Mucosa of rectum (tissue), 2 donors: ENCODE measurements around the gene CACNA2D1.

Experiments
- H3K27ac ChIP-seq, 2 donors: one replicate each; pipeline ENCODE4 v1.7.0; 2013; ENCODE audit warnings: inconsistent platforms in 2 of 2, low read depth in 2 of 2, low read length in 2 of 2
- H3K27me3 ChIP-seq, 2 donors: one replicate each; pipeline ENCODE4 v1.7.0; 2013; ENCODE audit warnings: low read length in 2 of 2; ENCODE audit not compliant: control insufficient read depth in 2 of 2, insufficient read depth in 2 of 2
- H3K36me3 ChIP-seq, 2 donors: one replicate each; pipeline ENCODE4 v1.7.0; 2013; ENCODE audit warnings: low read length in 2 of 2; ENCODE audit not compliant: control insufficient read depth in 2 of 2, insufficient read depth in 2 of 2
- H3K4me1 ChIP-seq, 2 donors: one replicate each; pipeline ENCODE4 v1.7.0; 2013; ENCODE audit warnings: low read length in 2 of 2, mild to moderate bottlenecking in 1 of 2; ENCODE audit not compliant: control insufficient read depth in 2 of 2, insufficient read depth in 2 of 2
- H3K4me3 ChIP-seq, 2 donors: one replicate each; pipeline ENCODE4 v1.7.0; 2013; ENCODE audit warnings: low read length in 2 of 2
- H3K9ac ChIP-seq, 2 donors: one replicate each; pipeline ENCODE4 v1.7.0; 2013; ENCODE audit warnings: low read length in 2 of 2, low read depth in 1 of 2, mild to moderate bottlenecking in 1 of 2
- H3K9me3 ChIP-seq, 2 donors: one replicate each; pipeline ENCODE4 v1.7.0; 2013; ENCODE audit warnings: low read length in 2 of 2; ENCODE audit not compliant: control insufficient read depth in 2 of 2
- donor health status: healthy.
- donor health status: Normal muscosa, but diverticular disease.

The CACNA2D1 gene

DNA sequence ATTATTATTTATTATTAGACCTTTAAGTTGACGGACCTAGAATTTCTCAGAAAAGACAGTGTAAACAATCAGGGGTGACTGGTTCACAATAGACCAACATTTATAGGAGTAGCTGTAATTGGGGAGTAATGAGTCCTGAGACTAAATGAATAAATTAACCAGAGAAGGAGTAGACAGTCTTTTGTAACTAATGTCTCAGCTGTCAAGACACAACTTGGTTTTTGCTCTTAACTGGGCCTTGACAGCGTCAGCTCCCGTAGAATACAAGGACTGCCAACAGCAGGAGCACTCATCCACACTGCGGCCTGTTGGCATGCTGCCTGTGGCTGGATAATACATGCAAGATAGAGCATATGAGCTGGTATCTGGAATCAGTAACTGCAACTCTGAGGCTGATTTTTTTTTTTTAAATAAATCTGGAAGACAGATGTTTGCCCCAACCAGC, 123.9 kb downstream of the CACNA2D1 start:
- H3K4me3 ChIP-seq = no peak overlapping the region
- H3K9me3 ChIP-seq = no peaks in the 10 kb centered on the region
- no peaks in the 10 kb centered on the region for H3K36me3 ChIP-seq
- no peak overlapping the region for H3K9ac ChIP-seq
- no peak overlapping the region for H3K27ac ChIP-seq
- no peaks in the 10 kb centered on the region for H3K27me3 ChIP-seq
- H3K4me1 ChIP-seq = no peaks in the 10 kb centered on the region

GRCh38 chr7:82318786-82319185, 124.8 kb downstream of the CACNA2D1 start:
- no peak overlapping the region for H3K4me3 ChIP-seq
- no peaks in the 10 kb centered on the region for H3K36me3 ChIP-seq
- no peaks in the 10 kb centered on the region for H3K4me1 ChIP-seq
- no peak overlapping the region for H3K9ac ChIP-seq
- no peak overlapping the region for H3K27ac ChIP-seq
- H3K9me3 ChIP-seq = no peaks in the 10 kb centered on the region
- H3K27me3 ChIP-seq = no peaks in the 10 kb centered on the region

GRCh38 chr7:82317760-82318159, 125.8 kb downstream of the CACNA2D1 start:
- H3K4me3 ChIP-seq = no peak overlapping the region
- no peaks in the 10 kb centered on the region for H3K9me3 ChIP-seq
- no peak overlapping the region for H3K9ac ChIP-seq
- no peak overlapping the region for H3K27ac ChIP-seq
- H3K36me3 ChIP-seq = no peaks in the 10 kb centered on the region
- H3K27me3 ChIP-seq = no peaks in the 10 kb centered on the region
- H3K4me1 ChIP-seq = no peaks in the 10 kb centered on the region

GRCh38 chr7:82317257-82317721, 126.3 kb downstream of the CACNA2D1 start:
- H3K4me3 ChIP-seq = no peak overlapping the region
- H3K9ac ChIP-seq = no peak overlapping the region

DNA sequence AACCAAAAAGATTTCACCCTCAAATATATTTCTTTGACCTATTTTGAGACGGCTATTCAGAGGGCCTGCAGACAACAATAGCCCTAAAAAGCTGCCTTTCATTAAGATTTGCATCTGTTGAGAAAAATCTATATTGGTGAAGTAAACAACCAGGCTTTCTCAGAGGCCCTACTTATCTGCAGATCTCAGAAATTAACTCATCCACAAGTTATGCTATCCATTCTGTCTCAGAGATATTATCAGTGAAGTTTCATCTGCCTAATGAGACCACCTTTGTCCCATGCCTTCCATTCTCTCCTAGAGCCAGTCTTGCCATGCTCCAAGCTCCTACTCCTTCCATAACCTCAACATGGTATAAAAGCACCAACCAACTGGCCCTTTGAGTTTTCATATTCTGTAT, 130.3 kb downstream of the CACNA2D1 start:
- Histone ChIP-seq H3K9me3 (no peaks in the 10 kb centered on the region), H3K9ac (no peak overlapping the region), H3K4me1 (no peaks in the 10 kb centered on the region), H3K36me3 (no peaks in the 10 kb centered on the region), H3K4me3 (no peak overlapping the region), H3K27ac (no peak overlapping the region), H3K27me3 (no peaks in the 10 kb centered on the region)

More at GRCh38 chr7:82317257-82317721, 126.3 kb downstream of the CACNA2D1 start:
- Histone ChIP-seq H3K9me3 (no peaks in the 10 kb centered on the region), H3K27ac (no peak overlapping the region), H3K36me3 (no peaks in the 10 kb centered on the region), H3K4me1 (no peaks in the 10 kb centered on the region), H3K27me3 (no peaks in the 10 kb centered on the region)

DNA sequence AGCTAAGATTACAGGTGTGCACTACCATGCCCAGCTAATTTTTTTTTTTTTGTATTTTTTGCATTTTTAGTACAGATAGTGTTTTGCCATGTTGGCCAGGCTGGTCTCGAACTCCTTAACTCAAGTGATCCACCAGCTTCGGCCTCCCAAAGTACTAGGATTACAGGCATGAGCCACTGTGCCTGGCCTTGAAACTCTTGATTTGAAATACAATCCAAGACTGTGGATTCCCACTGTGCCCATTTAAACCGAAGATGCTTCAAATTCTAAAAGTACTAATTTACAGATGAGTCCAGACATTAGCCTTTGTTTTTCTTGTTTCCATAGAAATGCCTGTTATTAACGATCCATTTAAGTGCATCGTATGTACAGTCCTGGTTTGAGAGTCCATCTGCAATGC, 130.9 kb downstream of the CACNA2D1 start:
- no peak overlapping the region for H3K9ac ChIP-seq
- no peak overlapping the region for H3K27ac ChIP-seq
- no peak overlapping the region for H3K4me3 ChIP-seq
- H3K9me3 ChIP-seq = no peaks in the 10 kb centered on the region
- no peaks in the 10 kb centered on the region for H3K27me3 ChIP-seq
- no peaks in the 10 kb centered on the region for H3K36me3 ChIP-seq
- no peaks in the 10 kb centered on the region for H3K4me1 ChIP-seq

GRCh38 chr7:82305347-82306005, 138.1 kb downstream of the CACNA2D1 start:
- Histone ChIP-seq H3K9ac (no peak overlapping the region), H3K4me1 (no peaks in the 10 kb centered on the region), H3K27me3 (no peaks in the 10 kb centered on the region), H3K27ac (no peak overlapping the region), H3K4me3 (no peak overlapping the region), H3K36me3 (no peaks in the 10 kb centered on the region), H3K9me3 (no peaks in the 10 kb centered on the region)

DNA sequence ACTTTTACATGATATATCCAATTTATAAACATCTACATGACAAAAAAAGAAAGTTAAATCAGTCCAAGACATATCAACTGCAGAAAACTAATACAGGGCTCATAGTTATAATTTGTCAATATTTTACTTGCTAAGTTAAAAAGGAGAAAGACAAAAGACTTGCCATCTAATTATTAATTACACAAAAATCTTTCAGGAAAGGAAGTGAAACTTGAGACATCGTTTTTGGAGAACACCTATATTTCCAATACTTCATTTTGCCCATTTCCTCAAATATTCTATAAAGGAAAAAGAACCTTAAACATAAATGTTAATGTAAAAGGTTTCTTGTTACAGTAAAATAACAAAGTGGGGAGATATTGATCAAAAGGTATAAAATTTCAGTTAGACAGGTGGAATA, 148.7 kb downstream of the CACNA2D1 start:
- Histone ChIP-seq H3K9ac (no peak overlapping the region), H3K36me3 (no peaks in the 10 kb centered on the region), H3K27me3 (no peaks in the 10 kb centered on the region), H3K4me1 (no peaks in the 10 kb centered on the region), H3K27ac (no peak overlapping the region), H3K9me3 (no peaks in the 10 kb centered on the region), H3K4me3 (no peak overlapping the region)

DNA sequence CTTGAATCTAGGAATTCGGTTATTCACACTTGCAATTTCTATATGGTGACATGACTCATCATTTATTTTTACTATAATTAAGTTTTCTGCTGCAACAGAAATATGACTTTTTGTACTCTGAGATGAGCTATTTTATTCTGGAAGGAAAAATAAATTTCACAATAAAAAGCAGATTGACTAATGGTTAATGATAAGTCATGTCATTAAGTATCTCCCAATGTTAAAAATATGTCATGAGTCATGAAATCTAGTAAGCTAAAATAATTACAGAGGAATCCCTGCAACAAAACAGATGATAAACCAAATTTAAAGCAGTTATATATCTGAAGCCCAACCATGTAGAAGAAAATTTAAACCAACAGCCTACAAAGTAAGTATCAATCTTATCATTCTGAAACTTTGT, 149.2 kb downstream of the CACNA2D1 start:
- no peaks in the 10 kb centered on the region for H3K9me3 ChIP-seq
- no peaks in the 10 kb centered on the region for H3K36me3 ChIP-seq
- H3K4me1 ChIP-seq = no peaks in the 10 kb centered on the region
- no peak overlapping the region for H3K27ac ChIP-seq
- H3K4me3 ChIP-seq = no peak overlapping the region
- no peak overlapping the region for H3K9ac ChIP-seq
- no peaks in the 10 kb centered on the region for H3K27me3 ChIP-seq

GRCh38 chr7:82293467-82293866, 150.1 kb downstream of the CACNA2D1 start:
- no peaks in the 10 kb centered on the region for H3K4me1 ChIP-seq
- H3K9me3 ChIP-seq = no peaks in the 10 kb centered on the region
- H3K27ac ChIP-seq = no peak overlapping the region
- H3K9ac ChIP-seq = no peak overlapping the region
- H3K36me3 ChIP-seq = no peaks in the 10 kb centered on the region
- H3K27me3 ChIP-seq = no peaks in the 10 kb centered on the region
- H3K4me3 ChIP-seq = no peak overlapping the region
